Ascending aorta (tissue), 2 donors: ENCODE results near the gene LSM12. TPM values are rescaled to one million over a fixed set of nuclear protein-coding genes. Genes with fewer than 3 reads are reported as not detected.

Experiments
- DNase-seq, 2 donors: peaks; one replicate each; pipeline ENCODE4 v3.0.0-alpha.2; 2019; ENCODE audit warnings: low spot score in 2 of 2
- H3K27ac ChIP-seq, 2 donors: fragments of 200-600 bp; sonication (generic); one replicate each; pipeline ENCODE4 v1.5.1; 2016 to 2017; ENCODE audit warnings: mild to moderate bottlenecking in 1 of 2
- H3K27me3 ChIP-seq: fragments of 200-600 bp; sonication (generic); one replicate; pipeline ENCODE4 v1.5.1; 2017
- H3K36me3 ChIP-seq, 2 donors: fragments of 200-600 bp; sonication (generic); one replicate each; pipeline ENCODE4 v1.5.1; 2016
- H3K4me1 ChIP-seq, 2 donors: fragments of 200-600 bp; sonication (generic); one replicate each; pipeline ENCODE4 v1.5.1; 2016 to 2017; ENCODE audit warnings: mild to moderate bottlenecking in 1 of 2
- H3K4me3 ChIP-seq, 2 donors: fragments of 200-600 bp; sonication (generic); one replicate each; pipeline ENCODE4 v1.5.1; 2016 to 2017; ENCODE audit warnings: mild to moderate bottlenecking in 1 of 2
- H3K9me3 ChIP-seq, 2 donors: fragments of 200-600 bp; sonication (generic); one replicate each; pipeline ENCODE4 v1.5.1; 2016
- CTCF ChIP-seq, 3 experiments: fragments of 200-600 bp in 2 of 3; fragments of 450-650 bp in 1 of 3; sonication (generic) in 2 of 3; IDR thresholded peaks; one replicate each; pipeline ENCODE4 v1.5.1; 2016 to 2019; ENCODE audit warnings: antibody characterized with exemption in 3 of 3, mild to moderate bottlenecking in 1 of 3, moderate library complexity in 1 of 3
- intact Hi-C: fragments of 100-400 bp; cut with DNase I; formaldehyde crosslinking; loops from one replicate; pipeline ENCODE4 v1.15.1; 2023
- total RNA-seq: library from RNA; depleted of rRNA; stranded (reverse); fragments of >200 nt; gene quantifications from one replicate; pipeline ENCODE4 v1.1.0, GENCODE V29; 2016

LSM12 gene
- total RNA-seq, 1 donor from 2014 or later = 12.5 TPM

DNA sequence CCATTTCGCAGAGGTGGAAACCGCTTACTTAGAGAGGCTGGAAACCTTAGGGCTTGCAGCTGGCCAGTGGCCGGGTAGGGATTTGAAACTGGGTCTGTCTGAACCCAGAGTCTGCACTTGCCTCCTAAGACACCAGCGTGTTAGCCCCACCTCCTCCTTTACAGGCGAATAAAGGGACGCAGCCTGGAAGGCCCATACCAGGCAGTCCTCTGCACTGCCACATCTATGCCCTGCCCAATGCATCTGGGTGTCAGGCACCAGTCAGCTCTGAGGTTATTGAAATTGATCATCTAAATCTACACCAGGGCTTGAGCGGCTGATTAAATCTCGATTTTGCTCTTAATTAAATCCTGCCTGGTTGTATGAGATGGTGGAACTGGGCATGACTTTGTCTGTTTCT is 82.0 kb downstream of the LSM12 start:
- intact Hi-C loops = no loop called here
- peak overlapping the region; percentile 50 to 51 for H3K4me3 ChIP-seq
- no peak for DNase-seq
- no peaks in the 10 kb centered on the region for H3K36me3 ChIP-seq
- no peak for TF ChIP-seq CTCF (IDR thresholded peaks at IDR 0.05)
- H3K27ac ChIP-seq = no peak overlapping the region
- peaks cover 14% of the 10 kb centered on the region for H3K27me3 ChIP-seq
- peaks cover 6 to 7% of the 10 kb centered on the region in 2 donors for H3K4me1 ChIP-seq
- H3K9me3 ChIP-seq = no peaks in the 10 kb centered on the region

Other genes with a start within 250 kb of the LSM12 start
- gene MPP3, start 233.5 kb downstream of the LSM12 start, total RNA-seq = 37.0 TPM
- gene CD300LG, start 219.5 kb downstream of the LSM12 start, total RNA-seq = 45.9 TPM
- 16.7 TPM for gene MPP2, start 159.1 kb downstream of the LSM12 start, total RNA-seq
- gene PPY, start 124.2 kb downstream of the LSM12 start, total RNA-seq = not detected
- not detected for gene PYY, start 112.7 kb downstream of the LSM12 start, total RNA-seq
- gene NAGS, start 62.0 kb downstream of the LSM12 start, total RNA-seq = 48.2 TPM
- gene TMEM101, start 51.7 kb downstream of the LSM12 start, total RNA-seq = 11.0 TPM
- gene G6PC3, start 4.1 kb upstream of the LSM12 start, total RNA-seq = 111 TPM
- gene HDAC5, start 57.0 kb upstream of the LSM12 start, total RNA-seq = 189 TPM
- gene HROB, start 75.3 kb upstream of the LSM12 start, total RNA-seq = not detected
- gene ASB16, start 104.0 kb upstream of the LSM12 start, total RNA-seq = not detected
- gene TMUB2, start 120.3 kb upstream of the LSM12 start, total RNA-seq = 27.9 TPM
- 62.8 TPM for gene ATXN7L3, start 133.2 kb upstream of the LSM12 start, total RNA-seq
- 25.1 TPM for gene UBTF, start 153.0 kb upstream of the LSM12 start, total RNA-seq
- gene SLC4A1, start 201.5 kb upstream of the LSM12 start, total RNA-seq = 2.4 TPM
- not detected for gene RUNDC3A, start 241.9 kb upstream of the LSM12 start, total RNA-seq